ENCODE data around the gene HPCAL1.

DNA sequence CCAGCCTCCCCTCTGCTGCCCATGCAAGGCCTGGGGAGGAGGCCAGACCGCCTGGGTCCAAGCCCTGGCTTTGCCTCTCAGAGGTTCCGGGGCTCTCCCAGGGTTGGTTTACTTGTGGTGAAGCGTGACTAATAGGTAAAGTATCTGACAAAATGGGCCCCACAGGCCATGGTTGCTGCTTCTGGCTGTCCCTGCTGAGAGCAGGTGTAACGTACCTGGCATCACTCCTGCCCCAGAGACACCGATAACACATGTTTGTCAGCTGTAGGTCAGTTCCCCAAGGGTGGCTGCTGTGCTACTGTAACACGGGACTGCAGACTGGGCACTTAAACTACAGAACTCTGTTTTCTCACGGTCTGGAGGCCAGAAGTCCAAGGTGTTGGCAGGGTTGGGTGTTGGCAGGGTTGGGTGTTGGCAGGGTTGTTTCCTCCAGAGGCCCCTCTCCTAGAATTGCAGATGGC is 111.3 kb downstream of the HPCAL1 start:
- TF ChIP-seq, protein P1, sequence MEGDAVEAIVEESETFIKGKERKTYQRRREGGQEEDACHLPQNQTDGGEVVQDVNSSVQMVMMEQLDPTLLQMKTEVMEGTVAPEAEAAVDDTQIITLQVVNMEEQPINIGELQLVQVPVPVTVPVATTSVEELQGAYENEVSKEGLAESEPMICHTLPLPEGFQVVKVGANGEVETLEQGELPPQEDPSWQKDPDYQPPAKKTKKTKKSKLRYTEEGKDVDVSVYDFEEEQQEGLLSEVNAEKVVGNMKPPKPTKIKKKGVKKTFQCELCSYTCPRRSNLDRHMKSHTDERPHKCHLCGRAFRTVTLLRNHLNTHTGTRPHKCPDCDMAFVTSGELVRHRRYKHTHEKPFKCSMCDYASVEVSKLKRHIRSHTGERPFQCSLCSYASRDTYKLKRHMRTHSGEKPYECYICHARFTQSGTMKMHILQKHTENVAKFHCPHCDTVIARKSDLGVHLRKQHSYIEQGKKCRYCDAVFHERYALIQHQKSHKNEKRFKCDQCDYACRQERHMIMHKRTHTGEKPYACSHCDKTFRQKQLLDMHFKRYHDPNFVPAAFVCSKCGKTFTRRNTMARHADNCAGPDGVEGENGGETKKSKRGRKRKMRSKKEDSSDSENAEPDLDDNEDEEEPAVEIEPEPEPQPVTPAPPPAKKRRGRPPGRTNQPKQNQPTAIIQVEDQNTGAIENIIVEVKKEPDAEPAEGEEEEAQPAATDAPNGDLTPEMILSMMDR (IDR thresholded peaks at IDR 0.05): no peak
- TF ChIP-seq POLR2A (IDR thresholded peaks at IDR 0.05) (no peak), EP300 (IDR thresholded peaks at IDR 0.05) (no peak)

All from tibial nerve (tissue), 4 donors.